Nasal cavity respiratory epithelium epithelial cell of viscerocranial mucosa (primary cell): Measurements from ENCODE around the gene KIF5A. TPM values are rescaled to one million over a fixed set of nuclear protein-coding genes. Genes with fewer than 3 reads are reported as not detected.

Experiments used
- total RNA-seq: library from RNA; depleted of rRNA; stranded (reverse); fragments of >200 nt; gene quantifications from 2 replicates; pipeline ENCODE4 v1.2.3, GENCODE V29; 2014

KIF5A gene
- total RNA-seq, result under 0.01 and 0.21 TPM in 2 replicates

DNA sequence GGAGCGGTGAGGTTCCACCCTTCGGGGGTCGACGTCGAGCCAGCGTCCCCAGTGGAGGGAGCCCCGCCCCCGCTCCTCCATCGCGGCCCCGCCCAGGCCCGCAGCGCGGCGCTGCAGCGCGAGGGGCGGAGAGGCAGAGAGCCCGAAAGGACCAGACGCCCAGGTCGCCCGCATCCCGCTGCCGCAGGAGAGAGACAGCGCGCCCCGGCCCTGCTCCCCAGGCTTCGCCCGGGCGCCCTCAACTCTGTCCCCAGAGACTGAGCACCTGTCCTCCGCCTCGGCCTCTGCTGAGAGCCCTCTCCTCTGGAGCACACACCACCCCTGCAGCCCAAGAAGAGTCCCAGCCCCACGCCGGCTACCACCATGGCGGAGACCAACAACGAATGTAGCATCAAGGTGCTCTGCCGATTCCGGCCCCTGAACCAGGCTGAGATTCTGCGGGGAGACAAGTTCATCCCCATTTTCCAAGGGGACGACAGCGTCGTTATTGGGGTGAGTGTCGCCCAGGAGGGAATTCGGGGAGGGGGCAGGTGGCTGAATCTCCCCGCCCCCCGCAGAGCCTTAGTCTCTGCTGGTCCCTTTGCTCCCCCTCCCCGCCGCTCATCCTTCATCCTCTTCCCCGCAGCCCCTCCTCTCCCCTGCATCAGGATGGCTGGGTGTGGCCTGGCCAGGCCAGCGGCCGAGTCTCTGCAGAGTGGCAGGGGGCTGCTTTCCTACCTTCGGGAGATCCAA lies at the start of gene KIF5A:
Gene KIF5A, plus strand, starts transcription at position 136 of the 732 bp plus-strand sequence. Its CDS starts 228 bp downstream, at position 364.

DNA sequence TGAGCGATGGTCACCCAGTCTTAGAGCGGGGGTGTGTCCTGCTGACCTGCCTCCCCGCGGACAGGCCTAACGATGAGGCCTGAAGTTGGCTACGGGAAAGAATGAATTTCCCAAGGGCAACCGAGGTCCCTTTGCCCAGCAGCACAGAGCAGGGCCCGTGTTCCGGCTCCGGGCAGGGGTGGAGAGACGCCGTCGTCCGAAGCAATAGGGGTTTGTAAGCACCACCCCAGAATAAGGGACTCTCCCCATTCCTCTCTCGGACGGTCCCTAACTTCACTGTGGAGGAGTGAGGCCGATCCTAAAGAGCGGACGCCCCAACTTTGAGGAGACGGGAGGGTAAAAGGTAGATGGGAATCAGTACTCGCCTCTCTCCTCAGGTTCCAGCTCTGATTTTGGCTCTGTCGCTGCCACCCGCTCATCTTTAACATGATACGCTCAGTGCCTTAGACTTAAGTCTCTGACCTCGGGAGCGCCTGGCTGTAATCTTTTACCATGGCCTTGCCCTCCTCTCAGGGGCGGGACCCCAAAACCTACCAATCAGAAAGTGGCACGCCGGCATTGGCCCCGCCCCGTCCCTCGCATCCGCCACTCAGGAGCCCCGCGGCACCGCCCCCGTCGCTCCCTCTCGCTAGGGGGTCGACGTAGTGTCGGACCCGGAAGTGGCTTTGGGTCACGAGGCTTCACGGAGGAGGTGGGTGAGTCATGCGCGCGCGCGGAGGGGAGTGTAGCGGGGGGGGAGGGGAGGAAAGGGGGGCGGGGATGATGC lies 29.6 kb upstream of the KIF5A start, which contains the start of gene DDIT3:
Gene DDIT3, minus strand, starts transcription at position 462 of the 766 bp plus-strand sequence. CDS start 3,108 bp downstream, outside the sequence.

DNA sequence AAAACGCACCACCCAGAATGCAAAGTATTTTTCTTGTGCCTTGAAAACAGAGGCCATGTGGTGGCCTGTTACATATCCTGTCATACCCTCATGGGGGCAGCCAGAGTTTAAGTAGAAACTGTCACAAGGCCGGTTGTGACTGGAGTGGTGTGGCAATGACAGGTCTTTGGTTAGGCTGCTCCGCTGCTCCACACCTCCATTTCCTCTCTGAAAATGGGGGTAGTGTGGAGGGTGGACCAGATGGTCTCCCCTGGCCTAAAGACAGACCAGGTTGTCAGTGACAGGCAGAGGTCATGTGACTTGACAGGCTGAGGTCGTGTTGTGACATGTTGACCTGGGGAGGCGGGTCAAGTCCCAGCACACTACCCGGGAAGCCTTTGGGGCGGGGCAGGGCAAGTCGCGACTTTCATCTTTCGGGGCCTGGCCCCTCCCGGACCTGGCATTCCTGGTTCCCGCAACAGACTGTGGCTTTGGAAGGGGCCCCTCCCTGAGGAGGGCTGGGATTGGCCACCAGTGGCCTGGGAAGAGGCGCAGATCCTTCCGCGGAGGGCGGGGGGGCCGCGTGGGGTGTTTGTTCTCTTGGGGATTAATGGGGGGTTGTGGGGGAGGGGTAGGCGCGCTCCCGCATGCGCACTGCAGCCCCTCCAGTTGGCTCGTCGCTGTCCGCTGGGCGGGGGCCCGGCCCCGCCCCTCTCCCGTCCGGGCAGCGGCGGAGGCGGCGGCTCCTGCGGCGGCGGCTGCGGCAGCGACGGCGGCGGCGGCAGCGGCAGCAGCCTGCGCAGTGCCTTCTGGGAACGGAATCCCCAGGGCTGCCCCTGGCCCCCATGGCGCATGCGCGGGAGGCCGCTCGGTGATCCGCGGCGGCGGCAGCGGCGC lies 27.6 kb upstream of the KIF5A start, which contains the start of gene MBD6:
Gene MBD6, plus strand, starts transcription at position 814 of the 876 bp plus-strand sequence. CDS start 1,480 bp downstream, outside the sequence.

DNA sequence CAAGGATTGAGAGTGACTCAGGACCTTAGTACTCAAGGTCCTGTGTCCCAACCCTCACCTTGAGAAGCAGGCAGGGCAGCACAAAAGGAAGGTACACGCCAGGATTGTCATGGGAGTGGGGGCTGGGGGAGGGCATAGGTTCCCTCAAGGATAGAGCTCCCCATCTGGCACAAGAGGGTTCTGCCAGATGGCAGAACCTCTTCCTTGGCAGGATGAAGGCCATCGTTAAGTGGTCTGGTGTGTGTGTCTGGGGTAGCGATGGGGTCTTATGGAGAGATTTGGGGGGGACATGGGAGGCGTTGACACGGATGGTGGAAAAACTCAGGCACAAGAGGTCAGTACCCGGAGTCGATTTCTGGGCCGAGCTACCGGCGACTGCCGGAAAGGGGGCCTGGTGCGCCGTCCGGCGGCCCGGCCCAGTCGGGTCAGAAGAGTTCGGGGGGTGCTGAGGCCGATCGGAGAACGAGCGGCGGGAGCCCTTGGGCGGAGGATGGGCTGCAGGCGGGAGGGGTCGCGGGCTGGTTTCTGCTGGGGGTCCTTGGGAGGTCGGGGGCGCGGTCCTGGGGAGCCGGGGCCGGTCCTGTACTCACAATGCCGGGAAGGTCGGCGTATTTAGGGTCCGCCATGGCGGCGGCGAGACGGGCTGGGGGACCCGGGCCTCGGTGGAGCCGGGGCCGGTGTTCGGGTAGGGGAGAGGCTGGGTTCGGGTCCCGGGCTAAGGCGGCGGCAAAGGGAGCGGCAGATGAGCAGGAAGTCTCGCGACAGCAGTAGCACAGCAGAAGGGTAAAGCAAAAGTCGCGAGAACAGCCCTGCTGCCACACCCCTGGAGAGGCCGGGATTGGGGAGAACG lies 3.2 kb upstream of the KIF5A start, which contains the start of gene DCTN2:
Gene DCTN2, minus strand, starts transcription at position 755 of the 850 bp plus-strand sequence. Its CDS starts 129 bp downstream, at position 626.

DNA sequence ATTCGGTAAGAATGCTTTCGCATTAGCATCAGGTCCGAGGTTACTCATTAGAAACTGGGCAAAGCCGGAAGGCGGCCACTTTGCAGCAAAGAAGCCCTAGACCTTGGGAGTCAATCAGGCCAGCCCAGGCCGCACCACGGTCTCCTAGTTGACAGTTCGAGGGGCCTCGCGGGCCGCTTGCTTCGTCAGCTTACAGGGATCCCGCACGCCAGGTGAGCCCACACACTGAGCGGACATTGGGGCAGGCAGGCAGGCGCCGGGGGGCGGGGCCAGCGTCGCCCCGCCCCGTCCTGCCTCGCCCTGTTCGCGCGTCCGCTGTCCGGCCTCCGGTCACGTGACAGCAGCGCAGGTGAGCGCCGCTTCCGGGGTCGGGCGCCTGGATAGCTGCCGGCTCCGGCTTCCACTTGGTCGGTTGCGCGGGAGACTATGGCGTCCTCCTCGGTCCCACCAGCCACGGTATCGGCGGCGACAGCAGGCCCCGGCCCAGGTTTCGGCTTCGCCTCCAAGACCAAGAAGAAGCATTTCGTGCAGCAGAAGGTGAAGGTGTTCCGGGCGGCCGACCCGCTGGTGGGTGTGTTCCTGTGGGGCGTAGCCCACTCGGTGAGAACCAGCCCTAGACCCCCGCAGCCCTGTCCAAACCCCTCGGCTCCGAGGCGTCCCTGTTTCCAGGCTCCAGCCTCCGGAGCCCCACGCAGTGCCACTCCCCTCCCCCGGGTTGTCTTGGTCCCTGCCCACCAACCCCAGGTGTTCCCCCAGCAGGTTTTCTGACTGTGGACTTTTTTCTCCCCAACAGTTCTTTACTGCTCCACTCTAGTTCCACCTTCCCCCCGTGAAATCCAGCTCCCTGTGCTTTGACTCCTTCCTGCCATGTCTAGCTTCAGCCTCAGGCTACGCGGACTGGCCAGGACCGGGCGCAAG lies 41.3 kb downstream of the KIF5A start, which contains the start of gene PIP4K2C:
Gene PIP4K2C, plus strand, starts transcription at position 329 of the 918 bp plus-strand sequence. Its CDS starts 98 bp downstream, at position 427.

DNA sequence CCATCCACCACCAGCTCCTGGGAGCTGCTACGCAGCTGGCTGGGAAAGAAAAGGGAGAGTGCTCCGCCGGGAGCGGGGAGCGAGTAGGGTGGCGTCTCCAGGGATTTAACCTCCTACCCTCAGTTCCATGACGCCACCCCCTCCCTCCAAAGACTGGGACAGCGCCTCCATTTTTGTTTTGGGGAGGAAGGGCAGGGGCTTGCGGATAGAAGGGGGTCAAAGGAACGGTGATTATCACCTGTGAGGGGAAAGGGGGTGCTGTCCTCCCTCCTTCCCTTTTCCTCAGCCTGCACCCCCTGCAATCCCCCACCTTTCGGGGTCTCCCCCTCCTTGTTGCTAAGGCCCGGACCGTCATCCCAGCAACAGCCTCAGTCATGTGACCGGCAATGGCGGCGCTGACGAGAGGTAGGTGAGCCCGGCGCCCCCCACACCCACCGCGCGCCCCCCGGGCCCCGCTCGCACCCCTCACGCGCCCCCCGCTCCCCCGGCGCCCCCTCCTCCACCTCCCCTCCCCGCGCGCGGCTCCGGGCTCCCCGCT lies 54.7 kb downstream of the KIF5A start, which contains the start of gene DTX3:
Gene DTX3, plus strand, starts transcription at position 371 of the 538 bp plus-strand sequence. CDS start 1,694 bp downstream, outside the sequence.

DNA sequence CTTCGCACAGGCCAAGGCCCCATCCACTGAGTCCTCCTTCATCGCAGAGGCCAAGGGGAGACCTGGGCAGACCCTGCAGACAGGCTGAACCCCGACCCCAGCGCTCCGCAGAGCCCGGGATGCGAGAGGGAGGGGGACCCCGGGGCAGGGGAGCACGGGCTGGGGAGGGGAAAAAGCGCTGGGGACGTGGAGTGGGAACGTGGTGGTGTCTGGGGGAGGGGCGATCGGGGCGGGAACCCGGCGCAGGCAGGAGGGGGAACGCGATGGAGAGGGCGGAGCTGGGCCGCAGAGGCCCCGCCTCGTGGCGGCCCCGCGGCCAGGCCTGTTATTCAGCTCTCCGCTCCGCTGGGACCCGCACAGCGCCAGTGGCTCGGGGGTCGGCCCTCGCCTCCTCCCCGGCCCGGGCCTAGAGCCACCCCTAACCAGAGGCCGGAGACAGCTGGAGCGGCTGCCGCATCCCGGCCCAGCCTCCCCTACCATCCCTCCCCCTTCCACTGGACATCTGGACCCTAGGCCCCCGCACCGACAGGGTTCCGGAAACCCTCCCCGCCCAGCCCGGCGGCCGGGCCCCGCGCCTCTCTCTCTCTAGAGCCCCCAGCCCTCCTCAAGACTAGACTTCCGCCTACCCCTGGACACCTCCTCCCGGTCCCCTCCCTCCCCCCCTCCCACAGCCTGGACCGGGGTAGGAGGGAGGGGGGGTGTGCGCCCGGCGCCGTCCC lies 61.4 kb downstream of the KIF5A start, which contains the start of gene ARHGEF25:
Gene ARHGEF25, plus strand, starts transcription at position 328 of the 719 bp plus-strand sequence. CDS start 460 bp downstream, outside the sequence.

DNA sequence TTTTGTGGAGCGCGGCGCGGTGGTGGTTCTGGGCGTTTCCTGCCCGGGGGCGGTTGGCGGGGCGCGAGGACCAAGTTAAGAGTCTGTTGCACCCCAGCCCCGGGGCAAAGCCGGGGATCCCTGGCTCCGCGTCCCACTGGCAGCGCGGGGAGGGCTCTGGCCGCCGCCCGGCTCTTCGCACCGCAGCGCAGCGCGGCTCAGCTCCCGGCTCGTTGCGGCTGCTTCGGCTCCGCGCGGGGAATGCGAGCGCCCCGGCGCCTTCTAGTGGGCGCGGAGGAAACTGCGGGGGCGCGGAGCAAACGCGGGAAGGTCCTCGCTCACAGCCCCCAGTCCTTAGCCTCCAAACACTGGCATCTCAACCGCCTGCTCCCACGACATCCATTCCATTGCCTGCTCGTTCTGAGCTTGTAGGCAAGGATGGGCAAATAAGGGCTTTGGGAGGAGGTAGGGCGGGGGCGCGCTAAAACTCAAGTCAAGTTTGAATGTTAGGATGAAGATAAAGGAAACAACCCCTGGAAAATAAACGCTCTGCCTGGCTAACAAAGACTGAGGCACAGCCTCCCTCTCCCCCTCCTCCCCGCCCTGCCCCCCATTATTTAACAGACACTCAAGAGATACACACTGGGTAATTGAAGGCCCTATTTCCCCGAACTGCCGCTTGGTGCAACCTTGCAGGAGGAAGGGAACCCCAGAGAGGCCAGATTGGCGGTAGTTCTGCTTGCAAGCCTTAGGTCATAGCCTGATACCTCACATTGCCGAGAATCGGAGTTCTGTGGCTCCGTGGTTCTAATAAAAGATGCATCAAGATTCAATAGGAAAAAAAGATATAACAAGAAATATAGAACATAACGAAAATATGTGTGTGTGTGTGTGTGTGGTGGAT lies 83.4 kb downstream of the KIF5A start, which contains the start of gene B4GALNT1:
Gene B4GALNT1, minus strand, starts transcription at position 244 of the 883 bp plus-strand sequence. CDS start 1,069 bp downstream, outside the sequence.

Other genes with a start within 250 kb of the KIF5A start
- gene R3HDM2, start 119.0 kb upstream of the KIF5A start, total RNA-seq, result 10.9 and 28.5 TPM in 2 replicates
- gene INHBC, start 115.3 kb upstream of the KIF5A start, total RNA-seq, result not detected in 2 replicates
- 0.34 and 1.5 TPM in 2 replicates for gene INHBE, start 94.7 kb upstream of the KIF5A start, total RNA-seq
- gene GLI1, start 90.3 kb upstream of the KIF5A start, total RNA-seq, result under 0.01 and 0.14 TPM in 2 replicates
- not detected in 2 replicates for gene ARHGAP9, start 70.2 kb upstream of the KIF5A start, total RNA-seq
- 351 and 458 TPM in 2 replicates for gene MARS1, start 62.0 kb upstream of the KIF5A start, total RNA-seq
- 128 and 270 TPM in 2 replicates for gene DDIT3, start 29.5 kb upstream of the KIF5A start, total RNA-seq
- 3.4 and 19.0 TPM in 2 replicates for gene MBD6, start 27.2 kb upstream of the KIF5A start, total RNA-seq
- 68.7 and 104 TPM in 2 replicates for gene DCTN2, start 2.9 kb upstream of the KIF5A start, total RNA-seq
- gene PIP4K2C, start 41.1 kb downstream of the KIF5A start, total RNA-seq, result 47.8 and 62.5 TPM in 2 replicates
- 3.1 and 7.0 TPM in 2 replicates for gene DTX3, start 54.8 kb downstream of the KIF5A start, total RNA-seq
- under 0.01 and 0.43 TPM in 2 replicates for gene ARHGEF25, start 61.4 kb downstream of the KIF5A start, total RNA-seq
- 0.07 TPM in 1 of 2 replicates, not detected in the other for gene B4GALNT1, start 83.2 kb downstream of the KIF5A start, total RNA-seq
- 188 and 209 TPM in 2 replicates for gene OS9, start 144.1 kb downstream of the KIF5A start, total RNA-seq
- under 0.01 and 0.07 TPM in 2 replicates for gene AGAP2, start 188.7 kb downstream of the KIF5A start, total RNA-seq
- gene TSPAN31, start 195.0 kb downstream of the KIF5A start, total RNA-seq, result 42.8 and 93.6 TPM in 2 replicates
- gene CDK4, start 202.3 kb downstream of the KIF5A start, total RNA-seq, result 108 and 152 TPM in 2 replicates
- gene MARCHF9, start 205.1 kb downstream of the KIF5A start, total RNA-seq, result 6.5 and 9.7 TPM in 2 replicates
- gene CYP27B1, start 217.0 kb downstream of the KIF5A start, total RNA-seq, result 1.5 and 4.1 TPM in 2 replicates
- gene METTL1, start 222.1 kb downstream of the KIF5A start, total RNA-seq, result 8.5 and 9.5 TPM in 2 replicates
- 6.8 and 7.7 TPM in 2 replicates for gene EEF1AKMT3, start 222.6 kb downstream of the KIF5A start, total RNA-seq
- 17.1 and 17.3 TPM in 2 replicates for gene TSFM, start 232.7 kb downstream of the KIF5A start, total RNA-seq